K562 (cell line): ENCODE data around the gene LYAR.

Experiments
- CREB1 ChIP-seq, 2 experiments: sonication (generic) in 1 of 2; formaldehyde crosslinking in 1 of 2; IDR thresholded peaks; 2 replicates each; pipeline versions ENCODE4 v1.6.1 to v1.8.0; 2012 to 2022; ENCODE audit warnings: inconsistent platforms in 1 of 2, mild to moderate bottlenecking in 1 of 2, missing genetic modification reagents in 1 of 2, moderate library complexity in 1 of 2
- NR3C1 ChIP-seq: sonication (generic); formaldehyde crosslinking; IDR thresholded peaks from 2 replicates; pipeline ENCODE4 v1.8.1; 2022; ENCODE audit warnings: missing genetic modification reagents
- POLR2A ChIP-seq: fragments of 450-650 bp; conservative IDR thresholded peaks from 2 replicates; pipeline ENCODE4 v1.6.1; 2016
- RFX5 ChIP-seq: IDR thresholded peaks from 2 replicates; pipeline ENCODE4 v1.6.1; 2011; ENCODE audit warnings: low read depth, mild to moderate bottlenecking, improper control_type of control experiment, low read length
- SPI1 ChIP-seq: IDR thresholded peaks from 2 replicates; pipeline ENCODE4 v1.6.1; 2011; ENCODE audit warnings: low read depth, low read length, control low read depth, borderline replicate concordance
- STAG1 ChIP-seq: sonication (generic); formaldehyde crosslinking; IDR thresholded peaks from 2 replicates; pipeline ENCODE4 v1.5.0; 2020; ENCODE audit warnings: missing genetic modification reagents, borderline replicate concordance
- TF ChIP-seq, protein P1 (sequence below), 2 experiments: fragments of 450-650 bp; IDR thresholded peaks; 2 replicates each; pipeline ENCODE4 v1.6.1; 2016
- TF ChIP-seq, protein P2 (sequence below): fragments of 450-650 bp; IDR thresholded peaks from 2 replicates; pipeline ENCODE4 v1.6.1; 2017; ENCODE audit warnings: antibody characterized with exemption, mild to moderate bottlenecking
- TF ChIP-seq, protein P3 (sequence below): fragments of 150-350 bp; conservative IDR thresholded peaks from 2 replicates; pipeline ENCODE4 v1.6.1; 2014; ENCODE audit warnings: low read length
- TF ChIP-seq, protein P4 (sequence below), 3 experiments: IDR thresholded peaks in 2 of 3; conservative IDR thresholded peaks in 1 of 3; 2 replicates each; pipeline ENCODE4 v1.5.1; 2011 to 2012; ENCODE audit warnings: low read length in 3 of 3, mild to moderate bottlenecking in 3 of 3, control low read depth in 2 of 3, improper control_type of control experiment in 1 of 3, inconsistent platforms in 1 of 3, low read depth in 1 of 3, mixed read lengths in 1 of 3, moderate library complexity in 1 of 3; ENCODE audit not compliant: insufficient read depth in 2 of 3
- TF ChIP-seq, protein P5 (sequence below), 3 experiments: fragments of 200-800 bp in 1 of 3; sonication (Bioruptor generic) in 1 of 3; sonication (generic) in 1 of 3; formaldehyde crosslinking in 1 of 3; IDR thresholded peaks; 2 replicates each; pipeline versions ENCODE4 v1.6.1 to v1.8.0; 2016 to 2022; ENCODE audit warnings: mild to moderate bottlenecking in 2 of 3, missing compliant biosample characterization in 2 of 3, missing genetic modification characterization in 2 of 3, missing genetic modification reagents in 1 of 3

DNA sequence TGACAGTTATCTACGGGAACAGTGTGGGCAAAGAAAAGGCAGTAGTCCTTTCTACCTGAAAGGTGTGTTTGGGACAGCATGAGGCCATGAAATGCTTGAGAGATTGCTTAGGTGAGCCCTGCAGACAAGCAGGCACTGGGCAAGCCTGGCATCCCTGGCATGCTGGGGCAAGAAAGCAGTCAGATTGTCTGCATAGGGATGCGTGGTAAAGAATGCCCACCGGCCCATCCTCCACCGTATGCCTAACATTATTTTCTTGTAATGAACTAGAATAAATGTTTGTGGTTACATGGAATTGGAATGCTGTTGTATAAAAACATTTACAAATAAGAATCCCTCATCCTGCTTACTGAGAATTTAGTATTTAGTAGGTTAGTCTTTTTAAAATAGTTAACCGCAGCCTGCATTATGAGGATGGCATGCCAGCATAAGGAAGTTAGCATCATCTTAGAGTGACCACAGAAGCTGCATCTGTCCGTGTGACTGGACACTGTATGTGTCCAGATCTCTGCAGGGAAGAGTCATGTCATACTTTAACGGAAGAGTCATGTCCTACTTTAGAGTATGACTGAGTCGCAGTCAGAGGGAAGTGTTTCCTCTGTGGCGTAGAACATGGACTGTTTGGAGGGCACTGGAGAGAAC lies 19.0 kb upstream of the LYAR start:
- TF ChIP-seq RFX5 (no peak), NR3C1 (CRISPR knock-in tag) (no peak), STAG1 (CRISPR knock-in tag) (no peak), SPI1 (no peak), POLR2A (no peak), CREB1 (IDR thresholded peaks at IDR 0.05) (no peak), CREB1 (CRISPR knock-in tag; IDR thresholded peaks at IDR 0.05) (no peak)
- TF ChIP-seq, protein P1, sequence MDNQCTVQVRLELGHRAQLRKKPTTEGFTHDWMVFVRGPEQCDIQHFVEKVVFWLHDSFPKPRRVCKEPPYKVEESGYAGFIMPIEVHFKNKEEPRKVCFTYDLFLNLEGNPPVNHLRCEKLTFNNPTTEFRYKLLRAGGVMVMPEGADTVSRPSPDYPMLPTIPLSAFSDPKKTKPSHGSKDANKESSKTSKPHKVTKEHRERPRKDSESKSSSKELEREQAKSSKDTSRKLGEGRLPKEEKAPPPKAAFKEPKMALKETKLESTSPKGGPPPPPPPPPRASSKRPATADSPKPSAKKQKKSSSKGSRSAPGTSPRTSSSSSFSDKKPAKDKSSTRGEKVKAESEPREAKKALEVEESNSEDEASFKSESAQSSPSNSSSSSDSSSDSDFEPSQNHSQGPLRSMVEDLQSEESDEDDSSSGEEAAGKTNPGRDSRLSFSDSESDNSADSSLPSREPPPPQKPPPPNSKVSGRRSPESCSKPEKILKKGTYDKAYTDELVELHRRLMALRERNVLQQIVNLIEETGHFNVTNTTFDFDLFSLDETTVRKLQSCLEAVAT (IDR thresholded peaks at IDR 0.05), result no peak
- TF ChIP-seq, protein P2, sequence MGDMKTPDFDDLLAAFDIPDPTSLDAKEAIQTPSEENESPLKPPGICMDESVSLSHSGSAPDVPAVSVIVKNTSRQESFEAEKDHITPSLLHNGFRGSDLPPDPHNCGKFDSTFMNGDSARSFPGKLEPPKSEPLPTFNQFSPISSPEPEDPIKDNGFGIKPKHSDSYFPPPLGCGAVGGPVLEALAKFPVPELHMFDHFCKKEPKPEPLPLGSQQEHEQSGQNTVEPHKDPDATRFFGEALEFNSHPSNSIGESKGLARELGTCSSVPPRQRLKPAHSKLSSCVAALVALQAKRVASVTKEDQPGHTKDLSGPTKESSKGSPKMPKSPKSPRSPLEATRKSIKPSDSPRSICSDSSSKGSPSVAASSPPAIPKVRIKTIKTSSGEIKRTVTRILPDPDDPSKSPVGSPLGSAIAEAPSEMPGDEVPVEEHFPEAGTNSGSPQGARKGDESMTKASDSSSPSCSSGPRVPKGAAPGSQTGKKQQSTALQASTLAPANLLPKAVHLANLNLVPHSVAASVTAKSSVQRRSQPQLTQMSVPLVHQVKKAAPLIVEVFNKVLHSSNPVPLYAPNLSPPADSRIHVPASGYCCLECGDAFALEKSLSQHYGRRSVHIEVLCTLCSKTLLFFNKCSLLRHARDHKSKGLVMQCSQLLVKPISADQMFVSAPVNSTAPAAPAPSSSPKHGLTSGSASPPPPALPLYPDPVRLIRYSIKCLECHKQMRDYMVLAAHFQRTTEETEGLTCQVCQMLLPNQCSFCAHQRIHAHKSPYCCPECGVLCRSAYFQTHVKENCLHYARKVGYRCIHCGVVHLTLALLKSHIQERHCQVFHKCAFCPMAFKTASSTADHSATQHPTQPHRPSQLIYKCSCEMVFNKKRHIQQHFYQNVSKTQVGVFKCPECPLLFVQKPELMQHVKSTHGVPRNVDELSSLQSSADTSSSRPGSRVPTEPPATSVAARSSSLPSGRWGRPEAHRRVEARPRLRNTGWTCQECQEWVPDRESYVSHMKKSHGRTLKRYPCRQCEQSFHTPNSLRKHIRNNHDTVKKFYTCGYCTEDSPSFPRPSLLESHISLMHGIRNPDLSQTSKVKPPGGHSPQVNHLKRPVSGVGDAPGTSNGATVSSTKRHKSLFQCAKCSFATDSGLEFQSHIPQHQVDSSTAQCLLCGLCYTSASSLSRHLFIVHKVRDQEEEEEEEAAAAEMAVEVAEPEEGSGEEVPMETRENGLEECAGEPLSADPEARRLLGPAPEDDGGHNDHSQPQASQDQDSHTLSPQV, result no peak
- TF ChIP-seq, protein P3, sequence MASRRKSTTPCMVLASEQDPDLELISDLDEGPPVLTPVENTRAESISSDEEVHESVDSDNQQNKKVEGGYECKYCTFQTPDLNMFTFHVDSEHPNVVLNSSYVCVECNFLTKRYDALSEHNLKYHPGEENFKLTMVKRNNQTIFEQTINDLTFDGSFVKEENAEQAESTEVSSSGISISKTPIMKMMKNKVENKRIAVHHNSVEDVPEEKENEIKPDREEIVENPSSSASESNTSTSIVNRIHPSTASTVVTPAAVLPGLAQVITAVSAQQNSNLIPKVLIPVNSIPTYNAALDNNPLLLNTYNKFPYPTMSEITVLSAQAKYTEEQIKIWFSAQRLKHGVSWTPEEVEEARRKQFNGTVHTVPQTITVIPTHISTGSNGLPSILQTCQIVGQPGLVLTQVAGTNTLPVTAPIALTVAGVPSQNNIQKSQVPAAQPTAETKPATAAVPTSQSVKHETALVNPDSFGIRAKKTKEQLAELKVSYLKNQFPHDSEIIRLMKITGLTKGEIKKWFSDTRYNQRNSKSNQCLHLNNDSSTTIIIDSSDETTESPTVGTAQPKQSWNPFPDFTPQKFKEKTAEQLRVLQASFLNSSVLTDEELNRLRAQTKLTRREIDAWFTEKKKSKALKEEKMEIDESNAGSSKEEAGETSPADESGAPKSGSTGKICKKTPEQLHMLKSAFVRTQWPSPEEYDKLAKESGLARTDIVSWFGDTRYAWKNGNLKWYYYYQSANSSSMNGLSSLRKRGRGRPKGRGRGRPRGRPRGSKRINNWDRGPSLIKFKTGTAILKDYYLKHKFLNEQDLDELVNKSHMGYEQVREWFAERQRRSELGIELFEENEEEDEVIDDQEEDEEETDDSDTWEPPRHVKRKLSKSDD, result no peak
- TF ChIP-seq, protein P4, sequence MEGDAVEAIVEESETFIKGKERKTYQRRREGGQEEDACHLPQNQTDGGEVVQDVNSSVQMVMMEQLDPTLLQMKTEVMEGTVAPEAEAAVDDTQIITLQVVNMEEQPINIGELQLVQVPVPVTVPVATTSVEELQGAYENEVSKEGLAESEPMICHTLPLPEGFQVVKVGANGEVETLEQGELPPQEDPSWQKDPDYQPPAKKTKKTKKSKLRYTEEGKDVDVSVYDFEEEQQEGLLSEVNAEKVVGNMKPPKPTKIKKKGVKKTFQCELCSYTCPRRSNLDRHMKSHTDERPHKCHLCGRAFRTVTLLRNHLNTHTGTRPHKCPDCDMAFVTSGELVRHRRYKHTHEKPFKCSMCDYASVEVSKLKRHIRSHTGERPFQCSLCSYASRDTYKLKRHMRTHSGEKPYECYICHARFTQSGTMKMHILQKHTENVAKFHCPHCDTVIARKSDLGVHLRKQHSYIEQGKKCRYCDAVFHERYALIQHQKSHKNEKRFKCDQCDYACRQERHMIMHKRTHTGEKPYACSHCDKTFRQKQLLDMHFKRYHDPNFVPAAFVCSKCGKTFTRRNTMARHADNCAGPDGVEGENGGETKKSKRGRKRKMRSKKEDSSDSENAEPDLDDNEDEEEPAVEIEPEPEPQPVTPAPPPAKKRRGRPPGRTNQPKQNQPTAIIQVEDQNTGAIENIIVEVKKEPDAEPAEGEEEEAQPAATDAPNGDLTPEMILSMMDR (IDR thresholded peaks at IDR 0.05 in 2 of 3, conservative IDR thresholded peaks at IDR 0.05 in 1 of 3; ENCODE audit: insufficient read depth in 2 of 3, low read depth in 1 of 3, low read length in 3 of 3), result no peak
- TF ChIP-seq, protein P5, sequence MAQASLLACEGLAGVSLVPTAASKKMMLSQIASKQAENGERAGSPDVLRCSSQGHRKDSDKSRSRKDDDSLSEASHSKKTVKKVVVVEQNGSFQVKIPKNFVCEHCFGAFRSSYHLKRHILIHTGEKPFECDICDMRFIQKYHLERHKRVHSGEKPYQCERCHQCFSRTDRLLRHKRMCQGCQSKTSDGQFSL (CRISPR knock-in tag; IDR thresholded peaks at IDR 0.05), result no peak
- TF ChIP-seq, protein P5 (tag; IDR thresholded peaks at IDR 0.05), result no peak
